T-helper 2 cell treated with Interferon-gamma antibody and Interleukin-4, amounts not matched to agents 5 μg/mL and 100 μg/mL, for 36 hours (primary cell): ENCODE measurements around the gene ADA.
"Not testable (repeated sequence)": the region's sequence is repeated elsewhere in the genome, so short reads cannot be mapped to it uniquely, and the experiment has no call there.

Experiments used
- DNase-seq: peaks from one replicate; pipeline ENCODE4 v3.0.0; 2021; ENCODE audit warnings: low spot score
- H3K27ac Mint-ChIP-seq: one replicate; pipeline ENCODE4 v1.8.0; 2021; ENCODE audit warnings: mild to moderate bottlenecking, mixed read lengths
- H3K27me3 Mint-ChIP-seq: one replicate; pipeline ENCODE4 v1.8.0; 2021; ENCODE audit warnings: low read depth, mixed read lengths
- H3K36me3 Mint-ChIP-seq: one replicate; pipeline ENCODE4 v1.8.0; 2021; ENCODE audit warnings: low read depth, mixed read lengths
- H3K4me1 Mint-ChIP-seq: one replicate; pipeline ENCODE4 v1.8.0; 2021; ENCODE audit warnings: low read depth, mixed read lengths
- H3K4me3 Mint-ChIP-seq: one replicate; pipeline ENCODE4 v1.8.0; 2022; ENCODE audit warnings: mild to moderate bottlenecking, moderate library complexity, mixed read lengths
- H3K9me3 Mint-ChIP-seq: one replicate; pipeline ENCODE4 v1.8.0; 2021; ENCODE audit warnings: mixed read lengths

The ADA gene

GRCh38 chr20:44651684-44652423 is at the start of gene ADA:
TSS of gene ADA (minus strand) at chr20:44651699. CDS start at chr20:44651607, 92 bp downstream.
- Mint-ChIP-seq H3K36me3 (peaks cover 28% of the 10 kb centered on the region), H3K4me1 (peaks cover 41% of the 10 kb centered on the region), H3K4me3 (peak within 1 kb of the TSS; percentile 95), H3K9me3 (no peaks in the 10 kb centered on the region), H3K27ac (peak within 1 kb of the TSS; percentile 94), H3K27me3 (peaks cover 2% of the 10 kb centered on the region)
- DNase-seq = peak; percentile 49

- Mint-ChIP-seq H3K27me3 (no peaks in the 10 kb centered on the region), H3K9me3 (no peaks in the 10 kb centered on the region), H3K36me3 (no peaks in the 10 kb centered on the region), H3K4me1 (peaks cover under 1% of the 10 kb centered on the region), H3K4me3 (no peak overlapping the region), H3K27ac (no peak overlapping the region)
- DNase-seq = no peak
Measured at GRCh38 chr20:44700306-44700705, 48.8 kb upstream of the ADA start.

GRCh38 chr20:44698351-44698750 is 46.9 kb upstream of the ADA start:
- Mint-ChIP-seq H3K9me3 (no peaks in the 10 kb centered on the region), H3K27me3 (no peaks in the 10 kb centered on the region), H3K36me3 (no peaks in the 10 kb centered on the region), H3K4me3 (no peak overlapping the region), H3K27ac (no peak overlapping the region), H3K4me1 (peaks cover 2% of the 10 kb centered on the region)
- no peak for DNase-seq

GRCh38 chr20:44697041-44697440 is 45.5 kb upstream of the ADA start:
- H3K9me3 Mint-ChIP-seq, H3K4me1 Mint-ChIP-seq, H3K36me3 Mint-ChIP-seq, H3K27me3 Mint-ChIP-seq, H3K27ac Mint-ChIP-seq, DNase-seq, H3K4me3 Mint-ChIP-seq: not testable (repeated sequence)

GRCh38 chr20:44696315-44696714 is 44.8 kb upstream of the ADA start:
- Mint-ChIP-seq H3K4me1 (peaks cover 2% of the 10 kb centered on the region), H3K4me3 (no peak overlapping the region), H3K9me3 (peaks cover 7% of the 10 kb centered on the region), H3K27ac (no peak overlapping the region), H3K27me3 (no peaks in the 10 kb centered on the region), H3K36me3 (no peaks in the 10 kb centered on the region)
- no peak for DNase-seq

- Mint-ChIP-seq H3K4me3 (no peak overlapping the region), H3K36me3 (no peaks in the 10 kb centered on the region), H3K27ac (no peak overlapping the region)
Measured at GRCh38 chr20:44695674-44696300, 44.3 kb upstream of the ADA start.

GRCh38 chr20:44695295-44695673 is 43.8 kb upstream of the ADA start:
- no peak overlapping the region for H3K27ac Mint-ChIP-seq
- H3K36me3 Mint-ChIP-seq = no peaks in the 10 kb centered on the region
- no peak overlapping the region for H3K4me3 Mint-ChIP-seq
- no peaks in the 10 kb centered on the region for H3K27me3 Mint-ChIP-seq
- peaks cover 10% of the 10 kb centered on the region for H3K9me3 Mint-ChIP-seq
- no peak for DNase-seq
- H3K4me1 Mint-ChIP-seq = peaks cover 2% of the 10 kb centered on the region

More at GRCh38 chr20:44695674-44696300, 44.3 kb upstream of the ADA start:
- peaks cover 2% of the 10 kb centered on the region for H3K4me1 Mint-ChIP-seq
- H3K27me3 Mint-ChIP-seq = no peaks in the 10 kb centered on the region
- no peak for DNase-seq
- H3K9me3 Mint-ChIP-seq = peaks cover 10% of the 10 kb centered on the region

GRCh38 chr20:44694159-44694558 is 42.7 kb upstream of the ADA start:
- Mint-ChIP-seq H3K4me1 (peaks cover 2% of the 10 kb centered on the region), H3K9me3 (peaks cover 10% of the 10 kb centered on the region), H3K27me3 (no peaks in the 10 kb centered on the region), H3K36me3 (no peaks in the 10 kb centered on the region), H3K4me3 (no peak overlapping the region), H3K27ac (no peak overlapping the region)
- no peak for DNase-seq

- Mint-ChIP-seq H3K27ac (no peak overlapping the region), H3K27me3 (no peaks in the 10 kb centered on the region), H3K4me1 (peaks cover 2% of the 10 kb centered on the region), H3K4me3 (no peak overlapping the region), H3K36me3 (no peaks in the 10 kb centered on the region), H3K9me3 (peaks cover 10% of the 10 kb centered on the region)
- DNase-seq = no peak
Measured at GRCh38 chr20:44693627-44694026, 42.1 kb upstream of the ADA start.

GRCh38 chr20:44692932-44693480 is 41.5 kb upstream of the ADA start:
- H3K9me3 Mint-ChIP-seq = peaks cover 10% of the 10 kb centered on the region
- no peaks in the 10 kb centered on the region for H3K36me3 Mint-ChIP-seq
- no peaks in the 10 kb centered on the region for H3K27me3 Mint-ChIP-seq
- peaks cover 2% of the 10 kb centered on the region for H3K4me1 Mint-ChIP-seq
- H3K4me3 Mint-ChIP-seq = no peak overlapping the region
- no peak overlapping the region for H3K27ac Mint-ChIP-seq
- no peak for DNase-seq

GRCh38 chr20:44691424-44692423 is 40.2 kb upstream of the ADA start:
- DNase-seq = no peak

GRCh38 chr20:44690781-44691423 is 39.4 kb upstream of the ADA start:
- H3K9me3 Mint-ChIP-seq = peaks cover 10% of the 10 kb centered on the region
- H3K4me3 Mint-ChIP-seq = no peak overlapping the region
- H3K4me1 Mint-ChIP-seq = peaks cover 2% of the 10 kb centered on the region
- H3K36me3 Mint-ChIP-seq = no peaks in the 10 kb centered on the region
- no peaks in the 10 kb centered on the region for H3K27me3 Mint-ChIP-seq
- no peak overlapping the region for H3K27ac Mint-ChIP-seq
- DNase-seq = no peak

More at GRCh38 chr20:44691424-44692423, 40.2 kb upstream of the ADA start:
- peaks cover 2% of the 10 kb centered on the region for H3K4me1 Mint-ChIP-seq
- H3K9me3 Mint-ChIP-seq = peaks cover 10% of the 10 kb centered on the region
- no peaks in the 10 kb centered on the region for H3K36me3 Mint-ChIP-seq
- no peaks in the 10 kb centered on the region for H3K27me3 Mint-ChIP-seq
- H3K27ac Mint-ChIP-seq = no peak overlapping the region
- H3K4me3 Mint-ChIP-seq = no peak overlapping the region

GRCh38 chr20:44689809-44690208 is 38.3 kb upstream of the ADA start:
- no peak for DNase-seq
- Mint-ChIP-seq H3K27me3 (no peaks in the 10 kb centered on the region), H3K27ac (no peak overlapping the region), H3K9me3 (peaks cover 10% of the 10 kb centered on the region), H3K4me3 (no peak overlapping the region), H3K36me3 (no peaks in the 10 kb centered on the region), H3K4me1 (peaks cover 3% of the 10 kb centered on the region)
